ENCODE results near the gene NOL12.

NOL12 gene, protein sequence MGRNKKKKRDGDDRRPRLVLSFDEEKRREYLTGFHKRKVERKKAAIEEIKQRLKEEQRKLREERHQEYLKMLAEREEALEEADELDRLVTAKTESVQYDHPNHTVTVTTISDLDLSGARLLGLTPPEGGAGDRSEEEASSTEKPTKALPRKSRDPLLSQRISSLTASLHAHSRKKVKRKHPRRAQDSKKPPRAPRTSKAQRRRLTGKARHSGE

DNA sequence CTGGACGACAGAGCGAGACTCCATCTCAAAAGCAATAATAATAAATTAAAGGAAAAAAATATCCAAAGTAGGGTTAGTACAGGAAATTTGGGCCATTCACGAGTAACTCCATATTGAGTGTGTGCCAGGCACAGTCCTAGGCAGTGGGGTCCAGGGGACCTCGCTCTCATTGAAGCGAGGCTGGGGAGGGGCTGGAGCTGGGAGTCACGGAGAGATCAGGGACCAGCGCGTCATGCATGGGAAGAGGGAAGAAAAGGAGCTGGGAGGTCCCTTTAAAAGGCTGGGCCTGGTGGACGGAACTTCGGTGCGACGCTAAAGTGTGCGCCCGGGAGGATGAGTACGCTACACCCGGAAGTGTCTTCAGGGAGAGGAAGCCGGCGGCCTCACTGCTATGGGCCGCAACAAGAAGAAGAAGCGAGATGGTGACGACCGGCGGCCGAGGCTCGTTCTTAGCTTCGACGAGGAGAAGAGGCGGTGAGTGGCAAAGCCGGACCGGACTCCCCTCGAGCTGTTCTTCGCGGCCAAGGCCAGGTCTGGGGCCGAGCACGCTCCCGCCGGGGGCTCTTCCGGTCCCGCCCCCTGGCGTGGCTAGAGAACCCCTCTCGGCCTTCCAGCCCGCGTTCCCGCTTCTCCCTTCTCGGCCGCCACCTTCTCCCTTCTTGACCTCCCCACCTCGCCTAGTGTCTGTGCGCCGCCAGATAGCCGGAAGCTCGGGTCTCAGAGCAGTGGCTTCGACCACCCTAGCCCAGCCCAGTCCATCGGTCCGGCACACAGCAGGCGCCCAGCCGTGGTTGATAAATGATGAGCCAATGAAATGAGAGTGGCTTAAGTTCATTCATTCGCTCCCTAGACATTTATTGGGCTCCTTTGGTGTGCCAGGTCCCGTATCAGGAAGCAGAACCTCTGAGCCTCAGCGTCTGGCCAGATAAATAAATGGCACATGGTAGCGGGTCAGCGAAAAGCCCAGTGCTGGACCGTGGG lies at the start of gene NOL12:
NOL12 (plus strand) TSS at position 342 of the 981 bp plus-strand sequence; CDS start at position 392, 50 bp downstream.
- peak; percentile 91 for DNase-seq (ENCODE audit: low read depth)
- TF ChIP-seq, protein P1, sequence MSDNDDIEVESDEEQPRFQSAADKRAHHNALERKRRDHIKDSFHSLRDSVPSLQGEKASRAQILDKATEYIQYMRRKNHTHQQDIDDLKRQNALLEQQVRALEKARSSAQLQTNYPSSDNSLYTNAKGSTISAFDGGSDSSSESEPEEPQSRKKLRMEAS (IDR thresholded peaks at IDR 0.05; ENCODE audit: low read depth, low read length): peak; percentile 63
- peak; percentile 70 for TF ChIP-seq MYC (IDR thresholded peaks at IDR 0.05; ENCODE audit: low read depth, low read length)
- TF ChIP-seq POLR2A (IDR thresholded peaks at IDR 0.05; ENCODE audit: extremely low read depth, insufficient read length): no peak
- peak within 1 kb of the TSS; percentile 86 for H3K4me3 ChIP-seq (ENCODE audit: low read depth, low read length)

DNA sequence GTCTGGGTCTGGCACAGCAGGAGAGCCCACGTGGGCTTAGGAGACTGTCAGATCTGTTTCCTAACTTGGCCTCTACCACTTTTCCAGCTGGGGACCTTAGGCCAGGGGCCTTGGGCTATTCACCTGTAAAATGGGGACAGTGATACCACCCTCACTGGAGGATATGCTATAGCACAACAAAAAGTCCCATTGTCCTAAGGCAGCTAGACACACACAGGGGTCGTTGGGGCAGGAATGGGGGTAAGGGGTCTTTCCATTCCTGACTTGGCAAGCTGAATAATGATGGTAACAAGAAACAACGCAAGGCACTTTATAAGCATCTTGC lies 49.2 kb upstream of the NOL12 start:
- H3K4me3 ChIP-seq (ENCODE audit: low read depth, low read length): no peak overlapping the region
- TF ChIP-seq POLR2A (IDR thresholded peaks at IDR 0.05; ENCODE audit: extremely low read depth, insufficient read length) (no peak), MYC (IDR thresholded peaks at IDR 0.05; ENCODE audit: low read depth, low read length) (no peak)
- TF ChIP-seq, protein P1 (IDR thresholded peaks at IDR 0.05; ENCODE audit: low read depth, low read length): no peak; the same call in 1 of the 2 replicates
- TF ChIP-seq, protein P2, sequence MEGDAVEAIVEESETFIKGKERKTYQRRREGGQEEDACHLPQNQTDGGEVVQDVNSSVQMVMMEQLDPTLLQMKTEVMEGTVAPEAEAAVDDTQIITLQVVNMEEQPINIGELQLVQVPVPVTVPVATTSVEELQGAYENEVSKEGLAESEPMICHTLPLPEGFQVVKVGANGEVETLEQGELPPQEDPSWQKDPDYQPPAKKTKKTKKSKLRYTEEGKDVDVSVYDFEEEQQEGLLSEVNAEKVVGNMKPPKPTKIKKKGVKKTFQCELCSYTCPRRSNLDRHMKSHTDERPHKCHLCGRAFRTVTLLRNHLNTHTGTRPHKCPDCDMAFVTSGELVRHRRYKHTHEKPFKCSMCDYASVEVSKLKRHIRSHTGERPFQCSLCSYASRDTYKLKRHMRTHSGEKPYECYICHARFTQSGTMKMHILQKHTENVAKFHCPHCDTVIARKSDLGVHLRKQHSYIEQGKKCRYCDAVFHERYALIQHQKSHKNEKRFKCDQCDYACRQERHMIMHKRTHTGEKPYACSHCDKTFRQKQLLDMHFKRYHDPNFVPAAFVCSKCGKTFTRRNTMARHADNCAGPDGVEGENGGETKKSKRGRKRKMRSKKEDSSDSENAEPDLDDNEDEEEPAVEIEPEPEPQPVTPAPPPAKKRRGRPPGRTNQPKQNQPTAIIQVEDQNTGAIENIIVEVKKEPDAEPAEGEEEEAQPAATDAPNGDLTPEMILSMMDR (IDR thresholded peaks at IDR 0.05; ENCODE audit: low read depth, low read length): no peak
- no peak for DNase-seq (ENCODE audit: low read depth)

DNA sequence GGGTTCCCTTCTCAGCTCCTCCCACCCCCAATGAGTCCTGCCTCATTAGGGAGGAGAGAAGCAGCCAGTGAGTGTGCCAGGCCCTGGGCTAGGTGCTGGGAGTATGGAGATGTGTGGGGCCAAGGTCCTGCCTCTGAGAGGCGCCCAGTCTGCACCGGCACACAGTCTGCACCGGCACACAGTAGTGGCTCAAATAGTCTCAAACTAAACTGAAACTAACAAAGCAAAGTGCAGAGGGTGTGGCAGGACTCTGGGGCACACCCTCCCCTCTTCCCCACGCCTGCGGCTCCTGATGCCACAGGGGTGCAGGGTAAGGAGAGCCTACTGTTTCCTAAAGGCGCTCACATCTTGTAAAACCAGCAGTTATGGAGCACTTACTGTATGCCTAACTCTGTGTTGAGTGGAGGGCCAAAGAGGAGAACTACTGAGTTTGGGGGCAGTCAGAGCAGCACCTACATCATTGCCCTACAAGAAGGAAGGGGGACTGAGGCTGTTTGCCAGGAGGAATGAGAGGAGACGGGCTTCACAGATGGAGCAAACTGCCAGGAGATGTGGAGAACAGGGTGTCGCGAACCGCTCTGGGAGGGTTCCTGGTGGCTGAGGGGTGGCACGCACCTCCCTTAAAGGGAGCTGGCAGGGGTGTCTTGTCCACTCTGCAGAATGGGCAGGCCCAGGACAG lies 47.6 kb upstream of the NOL12 start:
- H3K4me3 ChIP-seq (ENCODE audit: low read depth, low read length): peak overlapping the region; percentile 30
- no peak for DNase-seq (ENCODE audit: low read depth)
- no peak for TF ChIP-seq POLR2A (IDR thresholded peaks at IDR 0.05; ENCODE audit: extremely low read depth, insufficient read length)
- TF ChIP-seq, protein P1 (IDR thresholded peaks at IDR 0.05; ENCODE audit: low read depth, low read length): no peak
- no peak for TF ChIP-seq MYC (IDR thresholded peaks at IDR 0.05; ENCODE audit: low read depth, low read length)
- TF ChIP-seq, protein P2 (IDR thresholded peaks at IDR 0.05; ENCODE audit: low read depth, low read length): no peak

DNA sequence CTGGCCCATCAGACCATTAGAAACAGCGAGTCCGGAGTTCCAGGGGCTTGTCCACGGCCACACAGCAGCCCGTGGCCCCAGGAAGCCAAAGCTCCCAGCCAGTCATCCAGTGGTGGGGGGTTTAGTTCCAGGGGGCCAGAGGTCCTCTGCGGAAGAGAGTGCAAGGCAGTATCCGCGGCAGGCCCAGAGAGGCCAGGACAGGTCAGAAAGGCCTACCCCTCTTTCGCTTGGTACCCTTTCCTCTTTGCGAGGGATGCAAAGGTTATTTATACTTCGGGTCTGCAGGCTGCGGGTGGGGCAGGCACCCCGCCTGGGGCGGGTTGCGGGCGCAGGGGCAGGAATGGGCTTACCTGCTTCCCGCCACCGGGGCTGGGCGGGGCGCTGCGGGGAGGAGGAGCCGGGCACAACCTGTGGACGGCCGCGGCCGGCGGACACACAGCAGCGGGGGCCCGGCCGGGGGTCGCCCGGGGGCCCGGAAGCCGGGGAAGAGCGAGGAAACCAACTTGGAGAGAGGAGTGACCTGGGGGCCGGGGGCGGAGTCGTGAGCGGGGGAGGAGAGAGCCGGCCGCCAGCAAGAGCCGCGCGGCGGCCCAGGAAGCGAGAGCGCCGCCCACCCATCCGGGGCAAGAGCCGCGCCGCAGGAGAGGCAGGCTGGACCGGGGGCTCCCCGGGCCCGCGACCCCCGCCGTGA lies 46.9 kb upstream of the NOL12 start, which contains the start of gene SH3BP1:
SH3BP1 (plus strand) TSS at position 600 of the 691 bp plus-strand sequence. CDS start 119 bp downstream, outside the sequence.
- peak within 1 kb of the TSS; percentile 89 for H3K4me3 ChIP-seq (ENCODE audit: low read depth, low read length)
- DNase-seq (ENCODE audit: low read depth): peak; percentile 82
- TF ChIP-seq POLR2A (IDR thresholded peaks at IDR 0.05; ENCODE audit: extremely low read depth, insufficient read length) (no peak), MYC (IDR thresholded peaks at IDR 0.05; ENCODE audit: low read depth, low read length) (no peak)
- TF ChIP-seq, protein P1 (IDR thresholded peaks at IDR 0.05; ENCODE audit: low read depth, low read length): no peak

DNA sequence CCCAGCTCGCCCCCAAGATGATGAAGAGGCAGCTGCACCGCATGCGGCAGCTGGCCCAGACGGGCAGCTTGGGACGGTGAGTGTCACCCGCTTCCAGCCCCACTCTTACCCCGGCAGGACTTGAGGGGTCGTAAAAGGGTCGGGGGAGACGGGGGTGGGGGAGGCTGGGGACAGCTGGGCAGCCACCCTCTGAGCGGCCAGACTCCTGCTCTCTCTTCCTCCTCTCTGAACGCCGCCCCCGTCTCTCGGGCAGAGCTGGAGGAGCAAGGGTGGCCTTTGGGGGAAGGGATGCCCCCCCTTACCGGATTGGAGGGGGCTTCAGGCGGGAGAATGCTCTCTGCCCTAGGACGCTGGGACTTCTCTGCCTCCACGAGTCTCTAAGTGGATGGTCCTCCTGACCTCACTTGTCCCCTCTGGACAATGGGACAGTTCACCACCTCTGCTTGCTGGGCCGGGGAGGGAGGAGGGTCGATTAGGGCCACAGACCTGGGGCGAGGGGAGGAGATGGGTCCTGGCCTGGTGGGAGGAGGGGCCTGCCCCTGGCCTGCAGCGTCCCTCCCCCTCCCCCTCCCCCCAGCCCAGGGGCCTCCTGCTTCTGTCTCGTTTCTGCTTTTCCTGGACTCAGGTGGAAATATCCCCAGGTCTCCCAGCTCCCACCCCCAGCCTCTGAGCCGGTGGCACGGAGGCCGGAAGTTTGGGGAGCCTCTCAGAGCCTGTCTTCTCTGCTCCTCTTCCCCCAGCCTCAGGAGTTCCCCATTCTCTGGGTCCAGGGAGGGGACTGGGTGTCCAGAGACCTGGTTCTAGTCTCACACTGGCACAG lies 46.2 kb upstream of the NOL12 start:
- TF ChIP-seq POLR2A (IDR thresholded peaks at IDR 0.05; ENCODE audit: extremely low read depth, insufficient read length): no peak
- TF ChIP-seq MYC (IDR thresholded peaks at IDR 0.05; ENCODE audit: low read depth, low read length): no peak
- TF ChIP-seq, protein P1 (IDR thresholded peaks at IDR 0.05; ENCODE audit: low read depth, low read length): no peak
- TF ChIP-seq, protein P2 (IDR thresholded peaks at IDR 0.05; ENCODE audit: low read depth, low read length): no peak
- peak overlapping the region; percentile 89 for H3K4me3 ChIP-seq (ENCODE audit: low read depth, low read length)
- peak; percentile 70 for DNase-seq (ENCODE audit: low read depth)

All from NB4 (cell line).